ENCODE results near the gene CDHR2.

The CDHR2 gene

DNA sequence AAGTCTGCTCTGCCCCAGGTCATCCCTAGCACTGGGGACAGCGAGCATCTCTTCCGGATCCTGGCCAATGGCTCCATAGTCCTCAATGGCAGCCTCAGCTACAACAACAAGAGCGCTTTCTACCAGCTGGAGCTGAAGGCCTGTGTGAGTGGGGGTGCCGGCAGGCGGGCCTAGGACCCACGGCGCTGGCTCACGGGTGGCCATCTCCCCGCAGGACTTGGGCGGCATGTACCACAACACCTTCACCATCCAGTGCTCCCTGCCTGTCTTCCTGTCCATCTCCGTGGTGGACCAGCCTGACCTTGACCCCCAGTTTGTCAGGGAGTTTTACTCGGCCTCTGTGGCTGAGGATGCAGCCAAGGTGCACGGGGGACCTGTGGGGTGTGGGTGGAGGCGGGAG is 25.9 kb downstream of the CDHR2 start:
- H2AFZ ChIP-seq (ENCODE audit: low read depth): no peak overlapping the region
- no peak overlapping the region for H3K4me3 ChIP-seq (IDR thresholded peaks at IDR 0.05; ENCODE audit: insufficient read depth, low read depth, low read length)
- TF ChIP-seq, protein P1, sequence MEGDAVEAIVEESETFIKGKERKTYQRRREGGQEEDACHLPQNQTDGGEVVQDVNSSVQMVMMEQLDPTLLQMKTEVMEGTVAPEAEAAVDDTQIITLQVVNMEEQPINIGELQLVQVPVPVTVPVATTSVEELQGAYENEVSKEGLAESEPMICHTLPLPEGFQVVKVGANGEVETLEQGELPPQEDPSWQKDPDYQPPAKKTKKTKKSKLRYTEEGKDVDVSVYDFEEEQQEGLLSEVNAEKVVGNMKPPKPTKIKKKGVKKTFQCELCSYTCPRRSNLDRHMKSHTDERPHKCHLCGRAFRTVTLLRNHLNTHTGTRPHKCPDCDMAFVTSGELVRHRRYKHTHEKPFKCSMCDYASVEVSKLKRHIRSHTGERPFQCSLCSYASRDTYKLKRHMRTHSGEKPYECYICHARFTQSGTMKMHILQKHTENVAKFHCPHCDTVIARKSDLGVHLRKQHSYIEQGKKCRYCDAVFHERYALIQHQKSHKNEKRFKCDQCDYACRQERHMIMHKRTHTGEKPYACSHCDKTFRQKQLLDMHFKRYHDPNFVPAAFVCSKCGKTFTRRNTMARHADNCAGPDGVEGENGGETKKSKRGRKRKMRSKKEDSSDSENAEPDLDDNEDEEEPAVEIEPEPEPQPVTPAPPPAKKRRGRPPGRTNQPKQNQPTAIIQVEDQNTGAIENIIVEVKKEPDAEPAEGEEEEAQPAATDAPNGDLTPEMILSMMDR (conservative IDR thresholded peaks at IDR 0.05; ENCODE audit: low read depth, low read length): no peak
- H3K4me2 ChIP-seq: no peak overlapping the region
- peaks cover 3% of the 10 kb centered on the region for H3K4me1 ChIP-seq (ENCODE audit: low read depth, poor library complexity, severe bottlenecking)
- no peaks in the 10 kb centered on the region for H3K27me3 ChIP-seq (ENCODE audit: insufficient read depth, low read depth)
- H3K36me3 ChIP-seq (ENCODE audit: insufficient read depth): no peaks in the 10 kb centered on the region
- no peaks in the 10 kb centered on the region for H4K20me1 ChIP-seq (ENCODE audit: insufficient read depth)
- H3K79me2 ChIP-seq (ENCODE audit: insufficient read depth, low read depth): no peaks in the 10 kb centered on the region
- H3K9ac ChIP-seq: no peak overlapping the region
- no peak overlapping the region for H3K27ac ChIP-seq

DNA sequence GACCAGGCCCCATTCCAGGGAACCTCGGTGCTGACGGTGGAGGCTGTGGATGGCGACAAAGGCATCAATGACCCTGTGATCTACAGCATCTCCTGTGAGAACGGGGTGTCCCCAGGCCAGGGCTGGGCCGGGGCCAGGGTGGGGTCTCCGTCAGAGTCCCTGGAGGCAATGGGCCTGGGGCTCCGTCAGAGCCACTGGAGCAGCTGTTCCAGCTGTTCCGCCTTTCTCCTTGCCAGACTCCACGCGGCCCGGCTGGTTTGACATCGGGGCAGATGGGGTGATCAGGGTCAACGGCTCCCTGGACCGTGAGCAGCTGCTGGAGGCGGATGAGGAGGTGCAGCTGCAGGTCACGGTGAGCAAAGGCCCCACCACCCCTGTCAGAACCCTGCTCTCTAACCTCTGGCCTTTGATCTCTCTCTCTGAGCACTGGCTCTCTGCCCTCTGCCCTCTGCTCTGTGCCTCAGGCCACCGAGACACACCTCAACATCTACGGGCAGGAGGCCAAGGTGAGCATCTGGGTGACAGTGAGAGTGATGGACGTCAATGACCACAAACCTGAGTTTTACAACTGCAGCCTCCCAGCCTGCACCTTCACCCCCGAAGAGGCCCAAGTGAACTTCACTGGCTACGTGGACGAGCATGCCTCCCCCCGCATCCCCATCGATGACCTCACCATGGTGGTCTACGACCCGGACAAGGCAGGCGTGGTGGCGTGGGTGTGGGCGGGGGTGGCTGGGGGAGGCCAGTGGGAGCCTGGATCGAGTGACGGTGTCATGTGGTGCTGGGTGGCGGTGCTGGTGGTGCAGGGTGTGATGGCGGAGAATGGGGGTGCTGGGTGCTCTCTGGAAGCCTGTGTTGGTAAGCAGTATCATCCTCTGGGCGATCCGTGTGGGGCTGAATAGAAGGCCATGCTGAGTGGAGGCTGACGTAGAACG is 26.6 kb downstream of the CDHR2 start:
- no peak overlapping the region for H3K4me3 ChIP-seq (IDR thresholded peaks at IDR 0.05; ENCODE audit: insufficient read depth, low read depth, low read length)
- H3K4me1 ChIP-seq (ENCODE audit: low read depth, poor library complexity, severe bottlenecking): peaks cover 3% of the 10 kb centered on the region
- TF ChIP-seq, protein P1 (conservative IDR thresholded peaks at IDR 0.05; ENCODE audit: low read depth, low read length): no peak

DNA sequence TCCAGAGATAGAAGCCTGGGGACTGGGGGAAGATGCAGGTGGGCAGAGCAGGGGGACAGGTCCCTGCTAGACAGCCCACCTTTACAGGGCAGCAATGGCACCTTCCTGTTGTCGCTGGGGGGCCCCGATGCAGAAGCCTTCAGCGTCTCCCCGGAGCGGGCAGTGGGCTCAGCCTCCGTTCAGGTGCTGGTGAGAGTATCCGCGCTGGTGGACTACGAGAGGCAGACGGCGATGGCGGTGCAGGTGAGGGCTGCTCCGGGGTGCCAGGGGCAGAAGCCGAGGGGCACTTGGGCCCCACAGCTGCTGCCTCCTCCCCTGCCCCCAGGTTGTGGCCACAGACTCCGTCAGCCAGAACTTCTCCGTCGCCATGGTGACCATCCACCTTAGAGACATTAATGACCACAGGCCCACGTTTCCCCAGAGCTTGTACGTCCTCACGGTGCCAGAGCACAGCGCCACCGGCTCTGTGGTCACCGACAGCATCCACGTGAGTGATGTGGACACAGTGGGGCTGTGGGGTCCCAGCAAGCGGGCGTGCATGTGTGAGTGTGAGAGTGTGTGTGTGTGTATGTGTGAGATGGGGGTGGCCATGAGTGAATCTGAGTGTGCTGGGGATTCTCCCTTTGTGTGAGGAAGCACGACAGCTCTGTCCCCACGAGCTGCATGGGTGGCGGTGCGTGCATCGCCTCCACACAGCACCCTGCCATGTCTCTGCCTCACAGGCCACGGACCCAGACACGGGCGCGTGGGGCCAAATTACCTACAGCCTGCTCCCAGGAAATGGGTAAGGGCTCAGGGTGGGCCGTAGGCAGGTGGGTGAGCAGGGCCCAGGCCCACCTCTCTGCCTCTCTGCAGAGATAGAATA is 28.4 kb downstream of the CDHR2 start:
- peaks cover 3% of the 10 kb centered on the region for H3K4me1 ChIP-seq (ENCODE audit: low read depth, poor library complexity, severe bottlenecking)
- no peak overlapping the region for H3K4me2 ChIP-seq
- no peak overlapping the region for H3K9ac ChIP-seq
- no peak overlapping the region for H3K4me3 ChIP-seq (IDR thresholded peaks at IDR 0.05; ENCODE audit: insufficient read depth, low read depth, low read length)
- H3K27ac ChIP-seq: no peak overlapping the region
- TF ChIP-seq, protein P1 (conservative IDR thresholded peaks at IDR 0.05; ENCODE audit: low read depth, low read length): no peak
- no peak overlapping the region for H2AFZ ChIP-seq (ENCODE audit: low read depth)
- H4K20me1 ChIP-seq (ENCODE audit: insufficient read depth): no peaks in the 10 kb centered on the region
- H3K79me2 ChIP-seq (ENCODE audit: insufficient read depth, low read depth): no peaks in the 10 kb centered on the region
- no peaks in the 10 kb centered on the region for H3K27me3 ChIP-seq (ENCODE audit: insufficient read depth, low read depth)
- no peaks in the 10 kb centered on the region for H3K36me3 ChIP-seq (ENCODE audit: insufficient read depth)

More for the DNA sequence above, 26.6 kb downstream of the CDHR2 start:
- Histone ChIP-seq H3K27me3 (ENCODE audit: insufficient read depth, low read depth) (no peaks in the 10 kb centered on the region), H4K20me1 (ENCODE audit: insufficient read depth) (no peaks in the 10 kb centered on the region), H3K4me2 (no peak overlapping the region), H3K27ac (no peak overlapping the region), H3K9ac (no peak overlapping the region), H3K36me3 (ENCODE audit: insufficient read depth) (no peaks in the 10 kb centered on the region), H2AFZ (ENCODE audit: low read depth) (no peak overlapping the region), H3K79me2 (ENCODE audit: insufficient read depth, low read depth) (no peaks in the 10 kb centered on the region)

DNA sequence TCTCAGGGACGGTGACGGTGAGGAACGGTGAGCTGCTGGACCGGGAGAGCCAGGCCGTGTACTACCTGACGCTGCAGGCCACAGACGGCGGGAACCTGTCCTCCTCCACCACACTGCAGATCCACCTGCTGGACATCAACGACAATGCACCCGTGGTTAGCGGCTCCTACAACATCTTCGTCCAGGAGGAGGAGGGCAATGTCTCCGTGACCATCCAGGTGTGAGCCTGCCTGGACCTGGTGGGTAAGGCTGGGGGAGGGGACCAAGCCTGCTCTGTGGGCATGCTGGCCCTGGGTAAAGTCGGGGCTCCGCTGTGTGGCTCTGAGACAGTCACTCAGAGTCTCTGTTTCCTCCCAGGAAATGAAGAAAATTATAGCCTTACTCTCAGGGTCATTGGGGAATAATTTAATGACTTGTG is 29.3 kb downstream of the CDHR2 start:
- Histone ChIP-seq H3K9ac (no peak overlapping the region), H3K36me3 (ENCODE audit: insufficient read depth) (no peaks in the 10 kb centered on the region), H2AFZ (ENCODE audit: low read depth) (no peak overlapping the region), H3K4me3 (IDR thresholded peaks at IDR 0.05; ENCODE audit: insufficient read depth, low read depth, low read length) (no peak overlapping the region), H4K20me1 (ENCODE audit: insufficient read depth) (no peaks in the 10 kb centered on the region), H3K27me3 (ENCODE audit: insufficient read depth, low read depth) (no peaks in the 10 kb centered on the region), H3K4me1 (ENCODE audit: low read depth, poor library complexity, severe bottlenecking) (peaks cover 3% of the 10 kb centered on the region), H3K4me2 (no peak overlapping the region), H3K79me2 (ENCODE audit: insufficient read depth, low read depth) (no peaks in the 10 kb centered on the region), H3K27ac (no peak overlapping the region)
- TF ChIP-seq, protein P1 (conservative IDR thresholded peaks at IDR 0.05; ENCODE audit: low read depth, low read length): no peak

Data from KMS-11 (cell line).